BLaER1 treated with 17β-estradiol and CSF1 and Interleukin-3, amounts not matched to agents 10 nM and 100 nM (cell line): ENCODE data around the gene VSIR.

ENCODE experiments used
- H3K27ac ChIP-seq, 11 experiments: shearing (Covaris generic); formaldehyde crosslinking; 2 replicates each; pipeline ENCODE4 v1.8.1; 2022
- H3K27me3 ChIP-seq, 11 experiments: shearing (Covaris generic); formaldehyde crosslinking; 2 replicates each; pipeline ENCODE4 v1.8.1; 2022
- H3K36me3 ChIP-seq, 11 experiments: shearing (Covaris generic); formaldehyde crosslinking; 2 replicates each; pipeline ENCODE4 v1.8.1; 2022
- H3K4me1 ChIP-seq, 10 experiments: shearing (Covaris generic); formaldehyde crosslinking; 2 replicates each; pipeline ENCODE4 v1.8.1; 2022
- H3K4me2 ChIP-seq, 11 experiments: shearing (Covaris generic); formaldehyde crosslinking; 2 replicates each; pipeline ENCODE4 v1.8.1; 2022
- H3K4me3 ChIP-seq, 10 experiments: shearing (Covaris generic); formaldehyde crosslinking; 2 replicates each; pipeline ENCODE4 v1.8.1; 2022
- H3K9ac ChIP-seq, 11 experiments: shearing (Covaris generic); formaldehyde crosslinking; 2 replicates each; pipeline ENCODE4 v1.8.1; 2022
- H3K9me3 ChIP-seq, 11 experiments: shearing (Covaris generic); formaldehyde crosslinking; replicated peaks in 1 of 11; 2 replicates each; pipeline ENCODE4 v1.8.1; 2022
- H4K20me1 ChIP-seq, 11 experiments: shearing (Covaris generic); formaldehyde crosslinking; 2 replicates each; pipeline ENCODE4 v1.8.1; 2022
- Cebpa-rat ChIP-seq, 11 experiments: shearing (Covaris generic); IDR thresholded peaks; 2 replicates each; pipeline ENCODE4 v1.8.1; 2022

Gene VSIR

DNA sequence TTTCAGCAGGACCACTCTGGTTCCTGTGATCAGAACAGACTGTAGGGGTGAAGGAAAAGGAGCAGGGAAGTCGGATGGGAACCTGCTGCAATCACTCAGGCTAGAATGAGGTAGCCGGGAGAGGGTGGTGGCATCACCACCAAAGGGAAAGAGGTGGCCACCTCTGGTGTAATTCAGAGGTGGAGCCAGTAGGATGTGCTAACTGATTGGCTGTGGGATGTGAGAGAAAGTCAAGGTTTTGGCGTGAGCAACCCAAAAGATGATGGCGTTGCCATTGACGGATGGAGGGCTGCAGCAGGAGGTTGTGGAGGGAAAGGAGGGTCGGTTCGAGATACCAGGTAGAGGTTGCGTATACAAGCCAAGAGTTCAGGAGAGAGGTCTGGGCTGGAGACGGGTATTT lies 7.4 kb upstream of the VSIR start:
- Histone ChIP-seq H3K27me3 (no peaks in the 10 kb centered on the region), H3K9me3 (peaks cover 0 to 12% (median 7%) of the 10 kb centered on the region in 11 experiments; a peak in 14 of 22 replicates), H4K20me1 (no peaks in the 10 kb centered on the region), H3K4me3 (no peak overlapping the region), H3K9ac (no peak overlapping the region), H3K27ac (no peak overlapping the region), H3K4me2 (peak overlapping the region in 2 of 11 experiments; percentile 91 to 98; a peak in 2 of 22 replicates), H3K4me1 (peaks cover 36 to 89% (median 69%) of the 10 kb centered on the region in 10 experiments), H3K36me3 (0 out of 22 replicates have a peak, but pooled peaks cover 0 to 4% (median 0%) of the 10 kb centered on the region in 11 experiments)
- no peak for TF ChIP-seq Cebpa-rat (IDR thresholded peaks at IDR 0.05)

DNA sequence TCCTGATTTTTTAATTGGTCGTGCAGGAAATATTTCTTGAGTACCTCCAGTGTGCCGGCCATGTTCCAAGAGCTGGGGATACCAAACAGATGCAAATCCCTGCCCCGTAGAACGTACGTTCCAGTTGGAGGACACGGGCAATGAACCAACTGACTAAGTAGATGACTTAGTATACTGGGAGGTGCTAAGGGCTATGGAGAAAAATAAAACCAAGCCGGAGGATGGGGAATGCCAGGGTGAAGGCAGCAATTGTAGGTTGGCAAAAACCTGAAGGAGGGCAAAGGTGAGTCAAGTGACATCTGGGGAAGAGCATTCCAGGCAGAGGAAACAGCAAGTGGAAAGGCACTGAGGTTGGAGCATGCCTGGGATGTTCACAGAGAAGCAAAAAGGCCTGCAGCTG lies 6.8 kb upstream of the VSIR start:
- Histone ChIP-seq H3K9me3 (peaks cover 0 to 12% (median 7%) of the 10 kb centered on the region in 11 experiments; a peak in 14 of 22 replicates), H3K4me1 (peaks cover 41 to 95% (median 74%) of the 10 kb centered on the region in 10 experiments), H4K20me1 (no peaks in the 10 kb centered on the region), H3K36me3 (0 out of 22 replicates have a peak, but pooled peaks cover 0 to 4% (median 0%) of the 10 kb centered on the region in 11 experiments), H3K27me3 (no peaks in the 10 kb centered on the region), H3K4me2 (peak overlapping the region in 4 of 11 experiments; percentile 98 to 100 (median 99); a peak in 7 of 22 replicates), H3K4me3 (no peak overlapping the region), H3K9ac (no peak overlapping the region), H3K27ac (no peak overlapping the region)
- no peak for TF ChIP-seq Cebpa-rat (IDR thresholded peaks at IDR 0.05)

DNA sequence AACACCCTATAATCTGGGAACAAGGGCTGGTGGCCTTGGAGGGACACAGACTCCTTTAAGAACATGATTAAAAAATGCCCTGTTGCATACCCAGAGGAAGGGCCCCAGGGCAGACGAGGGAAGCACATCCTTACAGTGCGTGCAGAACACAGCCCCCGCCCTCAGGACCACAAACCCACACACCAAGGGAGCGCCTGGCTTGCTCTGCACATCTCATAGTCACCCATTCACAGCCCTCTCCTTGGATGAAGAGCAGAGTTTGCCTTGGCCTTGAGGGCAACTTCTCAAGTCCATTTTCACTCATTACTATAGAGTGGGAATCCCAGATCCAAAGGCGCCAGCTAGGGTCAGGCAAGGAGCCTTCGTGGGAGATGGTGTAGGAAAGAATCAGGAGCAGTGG lies 6.3 kb upstream of the VSIR start:
- Histone ChIP-seq H3K36me3 (0 out of 22 replicates have a peak, but pooled peaks cover 0 to 4% (median 0%) of the 10 kb centered on the region in 11 experiments), H3K27me3 (no peaks in the 10 kb centered on the region), H3K4me1 (peaks cover 46 to 99% (median 79%) of the 10 kb centered on the region in 10 experiments), H3K9me3 (peaks cover 0 to 12% (median 7%) of the 10 kb centered on the region in 11 experiments; a peak in 14 of 22 replicates), H3K9ac (no peak overlapping the region), H3K4me3 (no peak overlapping the region), H3K27ac (0 out of 22 replicates have a peak overlapping the region, but pooled peaks of 1 of the 11 experiments have one; percentile 7), H4K20me1 (no peaks in the 10 kb centered on the region), H3K4me2 (peak overlapping the region in 6 of 11 experiments; percentile 26 to 100 (median 99); a peak in 11 of 22 replicates)
- TF ChIP-seq Cebpa-rat (IDR thresholded peaks at IDR 0.05): no peak

DNA sequence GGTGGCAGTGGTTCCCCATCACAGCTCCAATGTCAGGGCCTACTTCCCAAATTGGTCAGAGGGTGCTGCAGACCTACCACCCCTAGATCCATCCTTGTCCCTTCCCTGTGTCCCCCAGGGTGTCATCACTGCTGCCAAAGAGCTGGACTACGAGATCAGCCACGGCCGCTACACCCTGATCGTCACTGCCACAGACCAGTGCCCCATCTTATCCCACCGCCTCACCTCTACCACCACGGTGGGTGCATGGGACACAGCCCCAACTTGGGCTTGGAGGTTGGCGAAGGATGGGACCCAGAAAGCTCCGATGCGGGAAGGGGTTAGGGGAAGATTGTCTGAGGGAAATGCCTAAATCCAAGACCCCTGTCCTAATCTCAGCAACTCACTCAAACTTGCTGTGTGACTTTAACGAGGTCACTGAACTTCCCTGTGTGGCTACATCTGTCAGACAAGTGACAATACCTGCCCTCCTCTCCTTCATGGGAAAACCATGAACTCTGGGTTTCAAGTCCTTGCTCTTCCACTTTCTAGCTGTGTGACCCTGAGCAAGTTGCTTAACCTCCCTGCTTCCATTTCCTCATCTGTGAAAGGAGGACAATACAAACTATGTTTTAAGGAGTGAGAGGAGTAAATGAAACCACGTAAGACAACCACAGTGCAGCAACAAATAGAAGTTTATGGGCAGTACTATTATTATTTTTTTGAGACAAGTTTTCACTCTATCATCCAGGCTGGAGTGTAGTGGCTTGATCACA lies 4.9 kb upstream of the VSIR start:
- Histone ChIP-seq H3K9ac (no peak overlapping the region), H3K4me2 (peak overlapping the region in 7 of 11 experiments; percentile 11 to 100 (median 99); a peak in 12 of 22 replicates), H3K4me1 (peaks cover 48 to 94% (median 79%) of the 10 kb centered on the region in 10 experiments), H3K9me3 (peaks cover 0 to 12% (median 7%) of the 10 kb centered on the region in 11 experiments; a peak in 14 of 22 replicates), H4K20me1 (no peaks in the 10 kb centered on the region), H3K27me3 (peaks cover 0 to 9% (median 0%) of the 10 kb centered on the region in 11 experiments; a peak in 6 of 22 replicates), H3K36me3 (0 out of 22 replicates have a peak, but pooled peaks cover 0 to 4% (median 0%) of the 10 kb centered on the region in 11 experiments), H3K4me3 (no peak overlapping the region), H3K27ac (peak overlapping the region in 7 of 11 experiments; percentile 92 to 98 (median 96); a peak in 11 of 22 replicates)
- no peak for TF ChIP-seq Cebpa-rat (IDR thresholded peaks at IDR 0.05)

DNA sequence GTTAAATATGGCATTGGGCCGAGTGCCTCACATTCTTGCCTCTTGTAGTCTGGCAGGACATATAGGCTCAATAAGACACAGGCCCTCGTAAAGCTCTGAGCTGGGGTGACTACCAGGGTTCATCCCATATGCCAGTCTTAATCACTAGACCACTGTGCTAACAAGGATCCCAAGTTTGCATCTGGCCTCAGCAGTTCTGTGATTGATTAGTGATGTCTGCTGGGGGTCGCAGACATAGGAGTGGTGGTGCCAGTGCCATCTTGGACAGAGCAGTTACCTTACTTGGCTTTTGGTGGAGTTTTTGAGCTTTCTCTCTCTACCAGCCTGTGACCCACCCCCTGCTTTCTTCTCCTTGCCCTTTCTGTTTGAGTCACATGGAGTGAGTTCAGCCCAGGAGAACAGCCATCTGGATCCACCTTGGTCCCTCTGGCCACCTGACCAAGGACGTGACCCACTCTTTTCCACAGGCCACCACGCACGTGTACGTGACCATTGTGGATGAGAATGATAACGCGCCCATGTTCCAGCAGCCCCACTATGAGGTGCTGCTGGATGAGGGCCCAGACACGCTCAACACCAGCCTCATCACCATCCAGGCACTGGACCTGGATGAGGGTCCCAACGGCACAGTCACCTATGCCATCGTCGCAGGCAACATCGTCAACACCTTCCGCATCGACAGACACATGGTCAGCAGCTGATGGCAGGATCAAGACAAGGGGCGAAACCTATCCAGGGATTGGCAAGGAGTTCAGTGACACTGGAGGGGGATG lies 4.1 kb upstream of the VSIR start:
- TF ChIP-seq Cebpa-rat (IDR thresholded peaks at IDR 0.05): no peak
- peaks cover 0 to 17% (median 0%) of the 10 kb centered on the region in 11 experiments; a peak in 7 of 22 replicates for H3K27me3 ChIP-seq
- H4K20me1 ChIP-seq: peaks cover 0 to 7% (median 0%) of the 10 kb centered on the region in 11 experiments; a peak in 6 of 22 replicates
- H3K9ac ChIP-seq: peak overlapping the region in 5 of 11 experiments; percentile 85 to 92 (median 88); a peak in 9 of 22 replicates
- peaks cover 0 to 4% (median 0%) of the 10 kb centered on the region in 11 experiments; a peak in 1 of 22 replicates for H3K36me3 ChIP-seq
- H3K9me3 ChIP-seq: peaks cover 0 to 12% (median 7%) of the 10 kb centered on the region in 11 experiments; a peak in 14 of 22 replicates
- H3K4me2 ChIP-seq: peak overlapping the region; percentile 88 to 100 (median 98)
- no peak overlapping the region for H3K4me3 ChIP-seq
- H3K27ac ChIP-seq: peak overlapping the region in 10 of 11 experiments; percentile 76 to 98 (median 94); a peak in 18 of 22 replicates
- H3K4me1 ChIP-seq: peaks cover 48 to 90% (median 77%) of the 10 kb centered on the region in 10 experiments

DNA sequence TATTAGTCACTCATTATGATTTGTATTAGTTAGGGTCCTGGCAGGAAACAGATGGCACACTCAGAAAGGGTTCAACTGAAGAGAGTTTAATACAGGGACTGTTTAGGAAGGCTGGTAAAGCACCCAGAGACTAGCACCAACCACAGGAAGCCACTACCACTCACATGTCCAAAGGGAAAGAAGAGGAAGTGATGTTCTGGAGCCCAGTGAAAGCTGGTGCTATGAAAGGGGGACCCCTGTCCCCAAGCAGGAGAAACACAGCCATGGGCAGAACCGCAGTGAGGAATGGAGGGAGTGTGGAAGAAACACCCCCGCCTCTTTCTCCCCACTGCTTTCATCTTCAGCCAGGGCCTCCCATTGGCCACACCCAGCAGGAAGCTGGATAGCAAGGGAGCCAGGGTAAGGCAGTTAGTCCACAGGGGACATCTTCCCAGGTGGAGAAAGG lies 3.2 kb upstream of the VSIR start:
- TF ChIP-seq Cebpa-rat (IDR thresholded peaks at IDR 0.05): no peak
- H3K27ac ChIP-seq: peak overlapping the region; percentile 73 to 98 (median 93); a peak in 21 of 22 replicates
- peaks cover 0 to 17% (median 0%) of the 10 kb centered on the region in 11 experiments; a peak in 7 of 22 replicates for H3K27me3 ChIP-seq
- H3K9ac ChIP-seq: peak overlapping the region; percentile 63 to 92 (median 85); a peak in 18 of 22 replicates
- 0 out of 20 replicates have a peak overlapping the region, but pooled peaks of 1 of the 10 experiments have one; percentile 96 for H3K4me3 ChIP-seq
- H3K9me3 ChIP-seq: peaks cover 0 to 12% (median 7%) of the 10 kb centered on the region in 11 experiments; a peak in 14 of 22 replicates
- peaks cover 0 to 16% (median 0%) of the 10 kb centered on the region in 11 experiments; a peak in 8 of 22 replicates for H4K20me1 ChIP-seq
- peaks cover 0 to 13% (median 0%) of the 10 kb centered on the region in 11 experiments; a peak in 4 of 22 replicates for H3K36me3 ChIP-seq
- H3K4me2 ChIP-seq: peak overlapping the region; percentile 88 to 100 (median 98)
- peaks cover 56 to 90% (median 79%) of the 10 kb centered on the region in 10 experiments for H3K4me1 ChIP-seq

DNA sequence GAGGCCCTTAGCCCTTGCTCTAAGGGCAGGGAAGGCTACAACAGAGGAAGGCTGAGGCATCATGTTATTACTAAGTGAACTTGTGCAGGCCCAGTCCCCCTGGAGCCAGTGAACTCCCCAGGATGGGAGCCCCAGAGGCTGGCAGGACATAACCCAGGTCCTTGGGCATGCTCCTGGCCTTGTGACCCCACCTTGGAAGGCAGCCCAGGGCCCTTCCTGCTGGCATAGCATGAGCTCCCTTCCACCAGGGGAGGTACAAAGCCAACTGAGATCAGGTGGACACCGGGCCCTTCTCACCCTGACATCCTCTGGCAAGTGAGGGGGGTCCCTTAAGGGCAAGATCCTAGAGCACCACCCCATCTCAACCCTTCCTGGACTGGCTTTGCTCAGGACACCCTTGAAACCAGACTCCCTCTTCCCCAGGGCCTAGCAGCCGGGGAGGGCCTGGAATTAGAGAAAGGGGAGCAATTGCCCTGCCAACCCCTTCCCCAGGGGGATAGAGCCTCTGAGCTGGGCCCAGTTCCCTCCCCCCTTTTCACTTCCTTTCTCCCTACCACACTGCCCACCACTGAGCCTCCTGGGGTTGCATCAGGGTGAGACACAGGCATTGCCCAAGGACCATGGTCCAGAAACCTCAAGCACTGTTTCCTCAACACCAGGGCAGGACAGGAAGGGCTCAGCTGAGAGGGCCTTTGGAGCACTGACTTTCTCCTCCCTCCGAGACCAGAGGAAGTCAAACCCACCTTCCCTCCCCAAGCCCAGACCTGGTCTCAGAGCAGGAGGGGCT lies 1.8 kb upstream of the VSIR start:
- peak; percentile 38 to 98 (median 95); a peak in 19 of 22 replicates for TF ChIP-seq Cebpa-rat (IDR thresholded peaks at IDR 0.05)
- peak overlapping the region; percentile 88 to 100 (median 98) for H3K4me2 ChIP-seq
- H3K9ac ChIP-seq: peak overlapping the region; percentile 71 to 92 (median 86)
- H3K27me3 ChIP-seq: peaks cover 0 to 17% (median 0%) of the 10 kb centered on the region in 11 experiments; a peak in 7 of 22 replicates
- peak overlapping the region; percentile 73 to 98 (median 93) for H3K27ac ChIP-seq
- peaks cover 60 to 94% (median 87%) of the 10 kb centered on the region in 10 experiments for H3K4me1 ChIP-seq
- peaks cover 0 to 12% (median 7%) of the 10 kb centered on the region in 11 experiments; a peak in 14 of 22 replicates for H3K9me3 ChIP-seq
- peak overlapping the region; percentile 6 to 96 (median 86); a peak in 16 of 20 replicates for H3K4me3 ChIP-seq
- H3K36me3 ChIP-seq: peaks cover 0 to 26% (median 0%) of the 10 kb centered on the region in 11 experiments; a peak in 5 of 22 replicates
- H4K20me1 ChIP-seq: peaks cover 0 to 30% (median 6%) of the 10 kb centered on the region in 11 experiments; a peak in 8 of 22 replicates
